Pancreas (tissue), 10 donors: ENCODE measurements around the gene ARFGAP1. TPM values are rescaled to one million over a fixed set of nuclear protein-coding genes. Genes with fewer than 3 reads are reported as not detected.
A peak's percentile ranks its signal among the peaks of the same experiment; 100 is the strongest.

ENCODE experiments used
- ATAC-seq, 4 donors: fragments of 200-7000 bp; cut with Tn5 transposase; one replicate each; pipeline versions ENCODE4 v1.8.0 to v1.9.1; 2020; ENCODE audit warnings: mild to moderate bottlenecking in 4 of 4, moderate library complexity in 4 of 4
- DNase-seq, 6 donors: peaks; one replicate each; pipeline ENCODE4 v3.0.0-alpha.2; 2020
- FAIRE-seq: peaks from 2 replicates; lab custom pipeline; 2012; peaks lifted over from hg19 to GRCh38; lab: Jason Lieb, UNC
- H3K27ac ChIP-seq, 4 donors: fragments of 200-600 bp; sonication (generic); 1 replicate in 3 of 4; 2 replicates in 1 of 4; pipeline versions ENCODE4 v1.5.0 to v1.8.0; 2020
- H3K27me3 ChIP-seq, 4 donors: fragments of 200-600 bp; one replicate each; pipeline ENCODE4 v1.8.0; 2021
- H3K36me3 ChIP-seq, 3 donors: fragments of 200-600 bp; sonication (generic) in 1 of 3; one replicate each; pipeline versions ENCODE4 v1.5.0 to v1.8.0; 2020 to 2021
- H3K4me1 ChIP-seq, 3 donors: fragments of 200-600 bp; one replicate each; pipeline ENCODE4 v1.8.0; 2021
- H3K4me3 ChIP-seq, 4 donors: fragments of 200-600 bp; sonication (generic) in 2 of 4; one replicate each; pipeline versions ENCODE4 v1.5.0 to v1.8.0; 2020 to 2021
- H3K9me3 ChIP-seq, 4 donors: fragments of 200-600 bp; one replicate each; pipeline ENCODE4 v1.8.0; 2021
- WGBS, 2 donors: extraction: QIAGEN DNeasy Blood & Tissue Kit; methylation state at CpG; one replicate each; pipeline ENCODE4 v1.1.7; 2013; 5-methylcytosine and 5-hydroxymethylcytosine counted together
- intact Hi-C, 3 donors: fragments of 100-400 bp; cut with DNase I; formaldehyde crosslinking; loops; one replicate each; pipeline versions ENCODE4 v1.11.1 to v1.14.2; 2022
- polyA plus RNA-seq, 2 donors: library from polyadenylated mRNA; stranded (reverse); fragments of 200-250 nt; gene quantifications; one replicate each; pipeline ENCODE4 v1.2.3, GENCODE V29; 2013
- total RNA-seq, 6 donors: library from RNA; stranded (reverse); fragmentation: NEBNext Ultra II Directional in 4 of 6; extraction: Animal tissue kit (Norgen Biotek cat#: 25700) in 4 of 6; gene quantifications; one replicate each; pipeline versions ENCODE4 v1.2.1 to v1.2.4, GENCODE V29; 2021 to 2023
- TF ChIP-seq, protein P1 (sequence below), 4 donors: fragments of 200-600 bp; sonication (generic) in 3 of 4; IDR thresholded peaks; one replicate each; pipeline versions ENCODE4 v1.5.0 to v1.8.0; 2021; ENCODE audit warnings: antibody characterized with exemption in 4 of 4
- donor health status: healthy with polysubstance abuse.
- donor health status: DM: no; HTN: no; CAD: no; lungs with moderate emphysema.
- donor health status: DM: no; HTN: no; CAD: no.
- donor health status: control.
- donor health status: control.
- donor health status: Bipolar disorder and iron deficiency.
- donor health status: DM: yes; HTN: yes; CAD: no.
- donor health status: DM: no; HTN: no; CAD: no.
- donor health status: DM: no; HTN: no; CAD: no.
- donor health status: DM: yes; HTN: yes; CAD: no.

The ARFGAP1 gene
- total RNA-seq (10 to 100 TPM; 34.0 to 56.7 (median 47.0) TPM), polyA plus RNA-seq (100 to 1,000 TPM; 176 to 251 TPM)

DNA sequence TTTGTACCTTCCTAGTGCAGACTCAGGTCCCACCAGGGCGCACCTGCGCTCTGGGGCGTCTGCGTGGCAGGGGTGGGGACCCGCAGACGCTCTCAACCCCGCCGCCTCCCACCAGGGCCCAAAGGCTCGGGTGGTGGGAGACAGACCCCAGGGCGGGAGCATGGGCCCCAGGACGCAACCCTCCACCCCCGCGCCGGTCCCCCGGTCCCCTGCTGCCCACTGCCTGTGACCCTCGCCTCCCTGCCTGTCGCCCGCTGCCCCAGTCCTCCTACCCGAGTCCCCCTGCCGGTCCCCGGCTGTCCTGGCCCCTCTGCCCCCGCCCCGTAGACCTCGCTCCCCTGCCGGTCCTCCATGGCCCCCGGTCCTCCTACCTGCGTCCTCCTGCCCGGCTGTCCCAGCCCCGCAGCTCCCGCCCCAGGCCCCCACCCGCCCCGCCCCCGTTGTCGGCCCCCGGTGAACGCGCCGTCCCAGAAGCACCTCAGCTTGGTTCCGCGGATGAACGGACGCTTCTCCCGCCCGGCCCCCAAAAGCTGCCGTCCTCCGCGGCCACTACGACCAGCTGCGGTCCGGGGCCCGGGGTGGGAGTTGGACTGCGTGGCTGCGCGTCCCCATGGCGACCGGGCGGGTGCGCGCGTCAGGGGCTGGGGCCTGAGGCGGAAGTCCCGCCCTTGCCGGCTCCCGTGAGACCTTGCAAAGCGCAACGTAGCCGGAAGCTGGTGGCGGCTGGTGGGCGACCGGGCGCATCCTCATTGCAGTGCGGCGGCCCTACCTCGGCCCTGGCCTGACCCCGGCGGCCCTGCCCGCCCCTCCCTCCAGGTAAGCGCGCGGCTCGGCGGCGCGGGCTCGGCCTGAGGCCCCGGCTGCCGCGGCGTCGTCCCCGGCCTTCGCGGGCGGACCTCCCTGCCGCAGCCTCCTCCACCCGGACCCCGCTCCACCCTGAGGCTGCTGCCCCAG is at the start of gene ARFGAP1:
ARFGAP1 (plus strand) TSS at position 709 of the 954 bp plus-strand sequence. CDS start 2,768 bp downstream, outside the sequence.
- no peak for FAIRE-seq
- 0 to 2% methylated on average over 52 to 97 of the region's 97 CpGs for WGBS, 2 donors
- H3K27me3 ChIP-seq: no peaks in the 10 kb centered on the region
- H3K4me1 ChIP-seq: peaks cover 0 to 18% (median 7%) of the 10 kb centered on the region in 3 donors
- peak; percentile 96 to 97 (median 97) for ATAC-seq
- TF ChIP-seq, protein P1, sequence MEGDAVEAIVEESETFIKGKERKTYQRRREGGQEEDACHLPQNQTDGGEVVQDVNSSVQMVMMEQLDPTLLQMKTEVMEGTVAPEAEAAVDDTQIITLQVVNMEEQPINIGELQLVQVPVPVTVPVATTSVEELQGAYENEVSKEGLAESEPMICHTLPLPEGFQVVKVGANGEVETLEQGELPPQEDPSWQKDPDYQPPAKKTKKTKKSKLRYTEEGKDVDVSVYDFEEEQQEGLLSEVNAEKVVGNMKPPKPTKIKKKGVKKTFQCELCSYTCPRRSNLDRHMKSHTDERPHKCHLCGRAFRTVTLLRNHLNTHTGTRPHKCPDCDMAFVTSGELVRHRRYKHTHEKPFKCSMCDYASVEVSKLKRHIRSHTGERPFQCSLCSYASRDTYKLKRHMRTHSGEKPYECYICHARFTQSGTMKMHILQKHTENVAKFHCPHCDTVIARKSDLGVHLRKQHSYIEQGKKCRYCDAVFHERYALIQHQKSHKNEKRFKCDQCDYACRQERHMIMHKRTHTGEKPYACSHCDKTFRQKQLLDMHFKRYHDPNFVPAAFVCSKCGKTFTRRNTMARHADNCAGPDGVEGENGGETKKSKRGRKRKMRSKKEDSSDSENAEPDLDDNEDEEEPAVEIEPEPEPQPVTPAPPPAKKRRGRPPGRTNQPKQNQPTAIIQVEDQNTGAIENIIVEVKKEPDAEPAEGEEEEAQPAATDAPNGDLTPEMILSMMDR (IDR thresholded peaks at IDR 0.05): no peak
- peak within 1 kb of the TSS; percentile 88 to 97 (median 96) for H3K4me3 ChIP-seq
- peak; percentile 85 to 96 (median 88) for DNase-seq
- peak within 1 kb of the TSS; percentile 9 to 58 (median 42) for H3K27ac ChIP-seq
- peaks cover 0 to 7% (median 0%) of the 10 kb centered on the region in 3 donors for H3K36me3 ChIP-seq
- H3K9me3 ChIP-seq: no peaks in the 10 kb centered on the region
- intact Hi-C loops: no loop called here

GRCh38 chr20:63223121-63223825 is 49.3 kb upstream of the ARFGAP1 start:
- no peaks in the 10 kb centered on the region for H3K36me3 ChIP-seq
- H3K4me1 ChIP-seq: no peaks in the 10 kb centered on the region
- no peaks in the 10 kb centered on the region for H3K9me3 ChIP-seq
- WGBS, 2 donors: 31 to 42% methylated on average over 12 of the region's 12 CpGs
- DNase-seq: peak in 3 of 6 donors; percentile 44 to 52 (median 49)
- H3K27ac ChIP-seq: no peak overlapping the region
- no peak for FAIRE-seq
- TF ChIP-seq, protein P1 (IDR thresholded peaks at IDR 0.05): peak; percentile 37 to 77 (median 59)
- H3K4me3 ChIP-seq: no peak overlapping the region
- H3K27me3 ChIP-seq: no peaks in the 10 kb centered on the region
- peak; percentile 36 to 75 (median 61) for ATAC-seq
- intact Hi-C loops: no loop called here

DNA sequence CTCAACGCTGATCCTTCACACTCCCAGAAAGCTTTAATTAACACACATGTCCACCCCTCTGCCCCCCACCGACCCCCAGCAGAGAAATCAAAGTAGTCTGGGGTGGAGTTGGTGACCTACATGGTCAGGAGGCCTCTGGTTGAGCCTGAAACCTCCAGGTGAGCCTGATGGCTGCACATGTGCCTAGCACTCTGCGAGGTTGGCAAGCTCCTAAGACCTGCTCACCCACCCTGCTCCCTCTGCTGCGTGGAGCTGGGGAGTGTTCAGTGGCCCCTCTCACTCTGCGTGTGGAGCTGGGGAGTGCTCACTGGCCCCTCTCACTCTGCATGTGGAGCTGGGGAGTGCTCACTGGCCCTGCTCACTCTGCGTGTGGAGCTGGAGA is 48.8 kb upstream of the ARFGAP1 start:
- Histone ChIP-seq H3K36me3 (no peaks in the 10 kb centered on the region), H3K27ac (no peak overlapping the region), H3K9me3 (no peaks in the 10 kb centered on the region), H3K27me3 (no peaks in the 10 kb centered on the region), H3K4me3 (no peak overlapping the region), H3K4me1 (no peaks in the 10 kb centered on the region)
- TF ChIP-seq, protein P1 (IDR thresholded peaks at IDR 0.05): no peak
- FAIRE-seq (no peak), ATAC-seq (no peak), DNase-seq (no peak)
- WGBS, 2 donors: 67 to 69% methylated on average over 6 of the region's 6 CpGs
- intact Hi-C loops: no loop called here

DNA sequence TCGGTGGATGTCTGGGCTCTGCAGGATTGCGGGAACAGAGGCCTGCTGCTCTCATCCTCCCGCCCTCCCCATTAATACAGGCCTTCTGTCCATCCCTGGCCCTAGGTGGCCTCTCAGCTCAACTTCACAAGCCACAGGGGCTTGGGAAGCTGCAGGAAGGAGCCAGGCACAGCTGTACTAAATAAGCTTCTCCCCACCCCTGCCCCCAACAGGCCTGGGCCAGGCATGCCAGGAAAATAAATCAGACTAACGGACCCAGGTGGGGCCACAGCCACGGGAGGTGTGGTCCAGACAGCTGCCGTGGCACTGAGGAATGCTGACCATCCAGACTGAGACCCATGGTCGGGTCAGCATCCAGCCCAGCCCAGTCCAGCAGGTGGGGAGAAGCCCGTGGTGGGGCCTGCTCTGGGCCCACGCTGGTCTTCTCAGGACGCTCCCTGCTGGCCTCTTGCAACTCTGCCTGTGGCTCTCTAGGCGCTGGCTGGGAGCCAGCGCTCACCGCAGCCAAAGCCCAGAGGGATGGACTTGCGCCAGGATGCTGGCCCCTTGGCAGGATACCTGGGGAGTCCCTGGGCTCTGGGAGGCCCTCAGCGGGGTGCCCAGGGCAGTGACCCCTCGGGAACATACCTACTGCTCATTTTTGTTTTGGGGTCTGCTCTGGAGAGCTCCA is 48.1 kb upstream of the ARFGAP1 start:
- ATAC-seq (peak; percentile 71 to 82 (median 76)), FAIRE-seq (no peak), DNase-seq (peak in 5 of 6 donors; percentile 41 to 87 (median 70))
- H3K27ac ChIP-seq: no peak overlapping the region
- no peaks in the 10 kb centered on the region for H3K9me3 ChIP-seq
- TF ChIP-seq, protein P1 (IDR thresholded peaks at IDR 0.05): no peak
- WGBS, 2 donors: 19 to 20% methylated on average over 16 of the region's 16 CpGs
- H3K4me3 ChIP-seq: no peak overlapping the region
- no peaks in the 10 kb centered on the region for H3K4me1 ChIP-seq
- H3K27me3 ChIP-seq: no peaks in the 10 kb centered on the region
- no peaks in the 10 kb centered on the region for H3K36me3 ChIP-seq
- intact Hi-C loops: no loop called here
